Measurements from ENCODE around the gene FCHO1. TPM values are rescaled to one million over a fixed set of nuclear protein-coding genes. Genes with fewer than 3 reads are reported as not detected.
A peak's percentile ranks its signal among the peaks of the same experiment; 100 is the strongest.

FCHO1 gene
- total RNA-seq, 2 experiments from 2014 or later = 40.7 to 43.1 TPM

DNA sequence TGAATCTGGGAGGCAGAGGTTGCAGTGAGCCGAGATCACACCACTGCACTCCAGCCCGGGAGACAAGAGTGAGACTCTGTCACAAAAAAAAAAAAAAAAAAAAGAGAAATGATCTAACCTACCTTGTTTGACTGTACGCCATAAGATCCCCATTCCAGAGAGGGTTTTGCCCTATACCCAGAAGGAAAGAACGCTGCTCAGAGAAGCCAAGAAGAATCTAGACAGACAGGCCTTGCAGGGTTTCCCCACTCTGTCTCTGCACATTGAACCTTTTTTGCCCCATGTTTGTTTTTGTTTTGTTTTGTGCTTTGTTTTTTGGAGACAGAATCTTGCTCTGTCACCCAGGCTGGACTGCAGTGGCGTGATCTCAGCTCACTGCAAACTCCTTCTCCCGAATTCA, 39.4 kb upstream of the FCHO1 start:
- no peaks in the 10 kb centered on the region for H3K4me1 Mint-ChIP-seq (ENCODE audit: low read depth)
- no peaks in the 10 kb centered on the region for H3K9me3 Mint-ChIP-seq
- H3K27ac Mint-ChIP-seq = no peak overlapping the region

DNA sequence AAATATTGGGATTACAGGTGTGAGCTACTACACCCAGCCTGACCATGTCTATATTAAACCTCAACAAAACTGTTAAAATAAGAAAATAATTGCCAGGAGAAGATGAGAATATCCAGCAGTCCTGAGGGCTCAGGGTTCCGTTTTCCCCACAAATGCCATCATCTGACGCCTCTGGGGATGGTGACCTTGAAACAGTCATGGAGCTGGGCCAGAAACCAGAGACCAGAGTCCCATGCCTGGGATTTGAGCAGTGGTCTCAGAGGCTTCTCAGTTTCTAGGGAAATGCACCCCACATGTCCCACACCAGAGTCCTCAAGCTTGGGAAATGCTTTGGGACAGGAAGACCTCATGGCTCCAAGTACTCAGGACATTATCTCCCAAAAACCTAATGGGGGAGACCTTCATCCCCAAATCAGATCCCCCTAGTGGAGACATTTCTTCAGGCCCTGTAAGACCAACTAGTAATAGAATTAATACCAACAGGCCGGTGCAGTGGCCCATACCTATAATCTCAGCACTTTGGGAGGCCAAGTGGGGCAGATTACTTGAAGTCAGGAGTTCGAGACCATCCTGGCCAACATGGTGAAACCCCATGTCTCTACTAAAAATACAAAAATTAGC, 34.9 kb upstream of the FCHO1 start:
- Histone ChIP-seq H3K4me1 (ENCODE audit: insufficient read depth, low read length) (peaks cover 29% of the 10 kb centered on the region), H3K27ac (ENCODE audit: low read depth in 1 of 2, low read length in 2 of 2) (no peak overlapping the region), H3K27me3 (ENCODE audit: control insufficient read depth in 1 of 2, insufficient read depth in 2 of 2, low read length in 2 of 2) (no peaks in the 10 kb centered on the region), H3K9me3 (ENCODE audit: control insufficient read depth in 1 of 2, insufficient read depth in 1 of 2, low read length in 2 of 2) (no peaks in the 10 kb centered on the region), H3K4me3 (ENCODE audit: low read length) (no peak overlapping the region), H3K36me3 (ENCODE audit: insufficient read depth, low read length) (no peaks in the 10 kb centered on the region)
- DNase-seq = no peak
- ChIA-PET POLR2A (interaction anchor here (0.6 kb wide), 1 partner anchor 40 kb away, joined by 3 read pairs; no protein-coding TSS in a partner anchor), CTCF (interaction anchor here (0.8 kb wide), 1 partner anchor 20 kb away, joined by 5 read pairs; no protein-coding TSS in a partner anchor)
- Mint-ChIP-seq H3K4me3 (peak overlapping the region; percentile 25), H3K9me3 (no peaks in the 10 kb centered on the region), H3K36me3 (ENCODE audit: low read depth) (peaks cover 18% of the 10 kb centered on the region), H3K4me1 (ENCODE audit: low read depth) (peaks cover 30% of the 10 kb centered on the region), H3K27me3 (no peaks in the 10 kb centered on the region), H3K27ac (no peak overlapping the region)
- intact Hi-C loops (cut with DNase I, micrococcal nuclease) = loop anchor here in 1 of 2 experiments (5.0 kb wide), 1 partner anchor 159 kb away; the partner anchor contains the start of gene COLGALT1
- ATAC-seq (ENCODE audit: poor library complexity) = no peak
- TF ChIP-seq, protein P1, sequence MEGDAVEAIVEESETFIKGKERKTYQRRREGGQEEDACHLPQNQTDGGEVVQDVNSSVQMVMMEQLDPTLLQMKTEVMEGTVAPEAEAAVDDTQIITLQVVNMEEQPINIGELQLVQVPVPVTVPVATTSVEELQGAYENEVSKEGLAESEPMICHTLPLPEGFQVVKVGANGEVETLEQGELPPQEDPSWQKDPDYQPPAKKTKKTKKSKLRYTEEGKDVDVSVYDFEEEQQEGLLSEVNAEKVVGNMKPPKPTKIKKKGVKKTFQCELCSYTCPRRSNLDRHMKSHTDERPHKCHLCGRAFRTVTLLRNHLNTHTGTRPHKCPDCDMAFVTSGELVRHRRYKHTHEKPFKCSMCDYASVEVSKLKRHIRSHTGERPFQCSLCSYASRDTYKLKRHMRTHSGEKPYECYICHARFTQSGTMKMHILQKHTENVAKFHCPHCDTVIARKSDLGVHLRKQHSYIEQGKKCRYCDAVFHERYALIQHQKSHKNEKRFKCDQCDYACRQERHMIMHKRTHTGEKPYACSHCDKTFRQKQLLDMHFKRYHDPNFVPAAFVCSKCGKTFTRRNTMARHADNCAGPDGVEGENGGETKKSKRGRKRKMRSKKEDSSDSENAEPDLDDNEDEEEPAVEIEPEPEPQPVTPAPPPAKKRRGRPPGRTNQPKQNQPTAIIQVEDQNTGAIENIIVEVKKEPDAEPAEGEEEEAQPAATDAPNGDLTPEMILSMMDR (IDR thresholded peaks at IDR 0.05) = no peak

More for the DNA sequence above, 39.4 kb upstream of the FCHO1 start:
- no peak for DNase-seq
- H3K27ac ChIP-seq (ENCODE audit: low read depth in 1 of 2, low read length in 2 of 2) = no peak overlapping the region
- Mint-ChIP-seq H3K36me3 (ENCODE audit: low read depth) (no peaks in the 10 kb centered on the region), H3K4me3 (no peak overlapping the region), H3K27me3 (no peaks in the 10 kb centered on the region)
- CTCF ChIA-PET = no interaction called here
- no peaks in the 10 kb centered on the region for H3K27me3 ChIP-seq (ENCODE audit: control insufficient read depth in 1 of 2, insufficient read depth in 2 of 2, low read length in 2 of 2)
- H3K36me3 ChIP-seq (ENCODE audit: insufficient read depth, low read length) = no peaks in the 10 kb centered on the region
- H3K4me1 ChIP-seq (ENCODE audit: insufficient read depth, low read length) = no peaks in the 10 kb centered on the region
- POLR2A ChIA-PET = no interaction called here
- TF ChIP-seq, protein P1 (IDR thresholded peaks at IDR 0.05) = no peak
- H3K4me3 ChIP-seq (ENCODE audit: low read length) = no peak overlapping the region
- intact Hi-C loops (cut with DNase I, micrococcal nuclease) = no loop called here
- ATAC-seq (ENCODE audit: poor library complexity) = no peak
- no peaks in the 10 kb centered on the region for H3K9me3 ChIP-seq (ENCODE audit: control insufficient read depth in 1 of 2, insufficient read depth in 1 of 2, low read length in 2 of 2)

DNA sequence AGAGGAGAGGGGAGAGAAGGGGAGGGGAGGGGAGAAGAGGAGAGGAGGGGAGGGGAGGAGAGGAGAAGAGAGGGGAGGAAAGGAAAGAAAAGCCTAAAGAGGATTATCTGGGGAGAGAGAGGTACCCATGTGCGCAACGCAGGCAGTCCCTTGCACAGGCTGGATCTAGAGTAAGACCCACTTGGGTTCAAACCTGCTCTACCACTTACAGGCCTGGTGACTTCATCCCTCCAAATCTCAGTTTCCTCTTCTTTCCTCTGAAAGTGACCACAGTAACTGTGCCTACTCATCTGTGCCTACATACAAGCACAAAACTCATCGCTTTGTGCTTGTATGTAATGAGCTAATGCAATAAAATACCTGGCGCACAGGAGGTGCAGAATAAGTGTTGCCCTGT, 32.7 kb upstream of the FCHO1 start:
- H3K36me3 Mint-ChIP-seq (ENCODE audit: low read depth) = peaks cover 29% of the 10 kb centered on the region
- no peaks in the 10 kb centered on the region for H3K27me3 ChIP-seq (ENCODE audit: control insufficient read depth in 1 of 2, insufficient read depth in 2 of 2, low read length in 2 of 2)
- ChIA-PET CTCF (interaction anchor here (1.5 to 2.1 kb wide), 2 partner anchors 137 to 214 kb away, joined by 5 to 9 read pairs; partner anchors contain the start of gene CCDC124), POLR2A (interaction anchor here (1.1 to 3.2 kb wide), 7 partner anchors 23 to 141 kb away, joined by 3 to 19 read pairs (median 7); partner anchors contain the start of genes FCHO1, JAK3 and RPL18A)
- peaks cover 39% of the 10 kb centered on the region for H3K4me1 ChIP-seq (ENCODE audit: insufficient read depth, low read length)
- no peak overlapping the region for H3K27ac ChIP-seq (ENCODE audit: low read depth in 1 of 2, low read length in 2 of 2)
- no peak overlapping the region for H3K4me3 ChIP-seq (ENCODE audit: low read length)
- peaks cover 36% of the 10 kb centered on the region for H3K4me1 Mint-ChIP-seq (ENCODE audit: low read depth)
- intact Hi-C loops (cut with DNase I, micrococcal nuclease) = loop anchor here in 1 of 2 experiments (5.0 kb wide), 1 partner anchor 161 kb away; the partner anchor contains the start of gene COLGALT1
- DNase-seq (no peak), ATAC-seq (ENCODE audit: poor library complexity) (no peak)
- peak overlapping the region; percentile 90 for H3K27ac Mint-ChIP-seq
- peak overlapping the region; percentile 95 for H3K4me3 Mint-ChIP-seq
- no peaks in the 10 kb centered on the region for H3K27me3 Mint-ChIP-seq
- H3K36me3 ChIP-seq (ENCODE audit: insufficient read depth, low read length) = peaks cover 4% of the 10 kb centered on the region
- no peaks in the 10 kb centered on the region for H3K9me3 ChIP-seq (ENCODE audit: control insufficient read depth in 1 of 2, insufficient read depth in 1 of 2, low read length in 2 of 2)
- H3K9me3 Mint-ChIP-seq = no peaks in the 10 kb centered on the region
- TF ChIP-seq, protein P1 (IDR thresholded peaks at IDR 0.05) = no peak

Measured in CD4-positive, alpha-beta T cell (primary cell).